RPMI7951 (cell line): ENCODE measurements around the gene DPP4. TPM values are rescaled to one million over a fixed set of nuclear protein-coding genes. Genes with fewer than 3 reads are reported as not detected.
"Not testable (repeated sequence)": the region's sequence is repeated elsewhere in the genome, so short reads cannot be mapped to it uniquely, and the experiment has no call there.

ENCODE experiments used
- DNase-seq: peaks from one replicate; pipeline ENCODE4 v3.0.0-alpha.2; 2012; ENCODE audit warnings: low read depth
- total RNA-seq: library from RNA; depleted of rRNA; stranded (reverse); fragments of >200 nt; shearing (Covaris generic); gene quantifications from 2 replicates; pipeline ENCODE4 v1.2.3, GENCODE V29; 2014

The DPP4 gene
- total RNA-seq, 1 experiment from 2014 or later: 3.1 TPM

DNA sequence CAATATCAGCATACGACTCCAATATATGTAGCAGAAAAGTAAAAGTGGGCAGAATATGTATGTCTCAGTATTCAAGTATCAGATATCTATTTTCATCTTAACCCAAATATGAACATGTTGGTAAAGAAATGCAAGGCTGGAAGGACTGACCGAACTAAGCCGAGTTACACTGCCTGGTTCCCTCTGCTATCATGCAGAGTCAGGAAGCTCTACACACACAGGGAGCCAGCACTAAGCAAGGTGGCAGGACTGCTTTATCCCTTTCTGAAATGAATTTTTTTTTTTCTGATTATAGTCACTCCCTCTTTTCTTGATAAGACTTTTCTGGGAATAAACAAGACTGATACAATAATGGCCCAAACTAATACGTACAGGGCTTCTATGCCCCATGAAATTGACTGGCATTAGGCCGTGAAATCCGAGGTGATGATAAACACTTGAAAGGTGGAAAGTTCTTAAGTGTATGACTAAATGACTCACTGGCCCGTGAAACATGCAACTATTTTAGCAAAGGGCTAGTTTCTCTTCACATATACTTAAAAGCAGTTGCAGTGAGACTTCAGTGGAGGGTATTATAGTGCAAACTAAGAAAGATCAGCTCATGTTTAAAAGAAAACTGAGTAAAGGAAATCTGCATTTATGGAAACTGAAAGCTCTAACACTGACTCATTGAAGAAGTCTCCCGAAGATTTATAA, 14.9 kb downstream of the DPP4 start:
- DNase-seq: peak; percentile 52

DNA sequence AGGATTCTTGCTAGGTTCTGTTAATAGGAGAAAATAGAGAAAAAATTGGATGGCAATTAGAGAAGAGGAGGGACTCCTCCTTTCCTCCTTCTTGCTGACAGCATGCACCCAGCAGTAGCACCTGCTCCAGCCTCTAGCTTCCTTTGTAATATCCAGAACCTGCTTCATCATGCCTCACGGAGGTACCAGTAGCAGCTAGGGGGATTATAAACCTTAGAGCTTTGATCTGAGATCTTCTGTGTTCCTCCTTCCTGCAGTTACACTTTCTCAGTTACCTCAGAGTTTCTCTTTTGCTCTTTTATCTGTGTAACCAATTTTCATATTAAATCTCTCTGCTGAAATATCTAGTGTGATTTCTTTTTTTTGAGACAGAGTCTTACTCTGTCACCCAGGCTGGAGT, 16.6 kb downstream of the DPP4 start:
- no peak for DNase-seq

DNA sequence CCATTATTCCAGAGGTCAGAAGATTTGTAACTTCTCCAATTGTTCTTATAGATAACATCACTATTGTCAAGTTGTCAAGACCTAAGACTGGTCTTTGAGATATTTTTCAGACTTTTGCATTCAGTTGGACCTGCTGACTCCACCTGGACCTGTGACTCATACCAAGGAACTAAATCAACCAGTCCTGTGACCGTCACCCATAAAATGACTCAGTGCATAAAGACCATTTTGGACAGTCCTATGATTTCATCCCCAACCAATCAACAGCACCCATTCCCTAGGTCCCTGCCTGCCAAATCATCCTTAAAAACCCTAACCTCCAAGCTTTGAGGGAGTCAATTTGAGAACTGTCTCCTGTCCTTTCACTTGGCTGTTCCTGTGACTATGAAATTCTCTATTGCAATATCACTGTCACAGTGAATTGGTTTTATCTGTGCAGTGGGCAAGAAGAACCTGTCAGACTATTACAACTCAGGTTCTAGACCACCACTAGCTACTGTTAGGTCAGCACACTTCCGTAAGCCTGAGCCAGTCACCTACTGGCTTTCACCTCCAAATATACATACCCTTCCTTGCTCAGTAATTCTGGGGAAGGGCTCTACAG, 17.1 kb downstream of the DPP4 start:
- DNase-seq: peak; percentile 26

DNA sequence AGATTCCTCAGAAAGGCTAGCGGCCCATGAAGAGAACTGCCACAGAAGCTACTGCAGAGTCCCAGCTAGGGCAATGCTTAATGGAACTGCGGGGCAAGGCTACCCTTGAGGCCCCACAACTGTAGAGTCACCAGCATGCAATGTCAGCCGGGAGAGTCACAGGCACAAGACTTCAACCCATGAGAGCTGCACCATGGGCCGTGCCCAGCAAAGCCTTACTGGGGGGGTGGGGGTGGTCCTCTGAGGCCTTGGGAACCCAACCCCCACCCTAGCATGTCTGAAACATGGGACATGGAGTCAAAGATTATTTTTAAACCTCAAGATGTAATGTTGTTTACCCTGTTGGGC, 20.2 kb downstream of the DPP4 start:
- DNase-seq: no peak

DNA sequence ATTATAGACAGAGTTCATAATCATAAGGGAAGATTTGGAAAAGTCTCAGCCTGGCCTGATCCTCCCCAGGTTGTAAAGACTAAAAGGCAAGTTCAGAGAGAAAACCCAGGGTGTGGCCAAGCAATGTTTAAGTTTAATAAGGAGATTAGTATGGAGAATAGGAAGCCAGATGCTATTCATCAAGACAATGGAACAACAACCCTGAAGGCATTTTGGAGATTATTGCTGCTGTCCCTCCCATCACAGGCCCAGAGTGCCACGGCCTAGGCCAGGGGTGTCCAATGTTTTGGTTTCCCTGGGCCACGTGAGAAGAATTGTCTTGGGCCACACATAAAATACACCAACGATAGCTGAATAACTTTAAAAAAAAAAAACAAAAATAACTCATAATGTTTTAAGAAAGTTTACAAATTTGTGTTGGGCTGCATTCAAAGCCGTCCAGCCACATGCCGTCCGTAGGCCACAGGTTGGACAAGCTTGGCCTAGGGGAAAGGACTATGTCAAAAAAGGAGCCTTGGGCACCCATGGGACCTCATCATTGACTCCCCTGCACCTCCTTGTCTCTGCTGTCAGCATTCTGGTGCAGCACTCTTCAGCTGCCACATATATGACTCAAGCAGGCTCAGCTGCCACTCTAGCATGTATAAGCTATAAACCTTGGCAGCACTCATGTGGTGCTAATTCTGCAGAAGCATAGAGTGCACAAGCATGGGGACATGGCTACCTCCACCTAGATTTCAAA, 20.8 kb downstream of the DPP4 start:
- DNase-seq: no peak

DNA sequence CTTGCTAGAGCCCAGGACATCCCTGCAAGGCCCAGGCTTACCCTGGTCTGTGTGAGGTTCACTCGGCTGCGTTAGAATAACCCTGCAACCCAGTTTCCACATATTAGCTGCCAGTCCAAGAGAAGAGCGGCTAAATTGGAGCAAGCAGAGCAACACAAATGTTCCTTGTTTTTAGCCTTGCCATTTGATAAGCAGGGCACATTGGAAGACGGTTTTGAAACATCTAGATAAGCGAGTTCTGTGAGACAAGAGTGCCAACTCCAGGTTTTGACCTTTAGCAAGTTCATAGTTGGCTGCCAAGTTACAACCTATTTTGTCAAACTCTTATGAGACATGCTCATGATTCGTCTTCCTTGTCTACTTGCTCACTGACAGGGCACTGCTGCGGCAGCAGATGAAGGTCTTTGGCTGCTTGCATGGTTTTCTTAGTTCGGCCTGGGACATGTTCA, 23.5 kb downstream of the DPP4 start:
- no peak for DNase-seq

DNA sequence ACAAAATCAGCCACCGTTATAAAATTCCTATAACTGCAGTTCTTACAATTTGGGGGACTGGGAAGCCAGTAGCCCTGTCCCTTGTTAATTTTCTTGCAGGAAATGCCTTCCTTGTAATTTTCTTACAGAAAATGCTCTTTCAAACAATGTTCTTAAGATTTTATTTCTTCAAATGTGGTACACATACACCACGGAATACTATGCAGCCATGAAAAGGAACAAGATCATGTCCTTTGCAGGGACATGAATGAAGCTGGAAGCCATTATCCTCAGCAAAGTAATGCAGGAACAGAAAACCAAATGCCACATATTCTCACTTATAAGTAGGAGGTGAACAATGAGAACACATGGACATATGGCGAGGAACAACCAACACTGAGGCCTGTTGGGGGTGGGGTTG, 24.9 kb downstream of the DPP4 start:
- not testable (repeated sequence) for DNase-seq

DNA sequence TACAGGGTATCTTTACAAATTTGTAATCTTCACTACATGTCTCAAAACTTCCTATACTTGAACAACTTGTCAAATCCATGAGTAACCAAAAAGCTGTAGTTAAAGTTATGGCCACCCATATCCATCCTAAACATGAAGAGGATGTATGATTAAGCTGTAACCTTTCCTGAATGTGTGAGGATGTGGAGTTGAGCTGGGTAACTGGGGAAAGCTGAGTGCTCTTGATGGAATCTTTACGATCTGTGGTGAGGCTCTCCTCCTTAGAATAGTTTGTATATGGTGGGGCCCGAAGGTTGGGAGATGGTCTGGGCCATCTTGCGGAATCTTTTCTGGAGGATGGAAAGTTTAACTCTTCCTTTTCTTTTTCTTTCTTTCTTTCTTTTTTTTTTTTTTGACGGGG, 29.4 kb downstream of the DPP4 start:
- DNase-seq: peak; percentile 47

DNA sequence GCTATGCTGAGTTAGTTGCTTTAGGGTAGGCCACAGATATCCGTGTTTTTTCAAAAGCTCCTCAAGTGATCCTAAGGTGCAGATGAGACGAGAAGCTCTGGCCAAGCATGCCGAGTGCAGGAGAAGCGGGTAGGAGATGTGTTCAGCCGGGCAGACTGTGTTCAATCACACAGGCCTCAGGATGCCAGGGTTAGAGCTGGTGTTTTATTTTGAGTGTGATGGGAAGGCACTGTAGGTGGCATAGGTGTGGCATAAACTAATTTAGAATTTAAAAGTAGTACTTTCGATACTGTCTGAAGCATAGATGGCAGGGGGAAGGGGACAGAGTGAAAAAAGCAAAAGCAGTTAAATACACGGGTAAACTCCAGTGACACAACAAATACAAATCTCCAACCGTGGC, 30.9 kb downstream of the DPP4 start:
- no peak for DNase-seq

DNA sequence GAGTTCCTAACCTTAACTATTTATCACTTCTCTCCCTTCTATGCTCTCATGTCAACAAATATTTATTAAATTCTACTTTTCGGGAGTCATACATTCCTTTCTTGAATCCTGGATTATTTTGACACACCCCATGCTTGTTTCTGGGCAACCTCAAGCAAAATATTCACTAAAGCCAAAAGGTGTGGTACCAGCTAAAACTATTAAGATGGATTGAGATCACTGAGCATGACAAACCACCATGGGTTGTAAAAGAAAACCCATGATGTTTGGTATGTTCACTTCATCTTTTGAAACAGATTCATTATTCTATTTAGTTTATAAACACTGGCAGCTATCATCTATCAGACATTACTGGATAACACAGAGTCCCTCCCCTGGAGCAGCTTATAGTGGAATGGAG, 32.5 kb downstream of the DPP4 start:
- DNase-seq: no peak

DNA sequence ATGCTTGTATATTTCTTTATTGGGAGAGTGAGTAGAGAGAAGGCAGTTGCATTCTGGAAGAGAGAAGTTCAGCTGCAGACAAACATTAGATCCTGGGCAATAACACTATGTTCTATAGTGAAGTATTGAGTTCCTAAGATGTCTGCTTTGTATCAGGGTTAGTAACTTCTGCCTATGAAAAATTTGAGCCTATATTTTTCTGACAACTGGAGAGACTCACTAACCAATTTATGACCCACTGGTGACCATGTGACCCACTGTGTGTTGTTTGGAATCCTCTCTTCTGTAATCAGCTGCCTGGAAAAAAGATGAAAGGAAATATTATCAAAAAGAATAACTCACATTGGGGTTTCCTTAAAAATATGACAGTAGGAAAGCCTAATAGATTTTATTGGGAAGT, 35.3 kb downstream of the DPP4 start:
- no peak for DNase-seq

DNA sequence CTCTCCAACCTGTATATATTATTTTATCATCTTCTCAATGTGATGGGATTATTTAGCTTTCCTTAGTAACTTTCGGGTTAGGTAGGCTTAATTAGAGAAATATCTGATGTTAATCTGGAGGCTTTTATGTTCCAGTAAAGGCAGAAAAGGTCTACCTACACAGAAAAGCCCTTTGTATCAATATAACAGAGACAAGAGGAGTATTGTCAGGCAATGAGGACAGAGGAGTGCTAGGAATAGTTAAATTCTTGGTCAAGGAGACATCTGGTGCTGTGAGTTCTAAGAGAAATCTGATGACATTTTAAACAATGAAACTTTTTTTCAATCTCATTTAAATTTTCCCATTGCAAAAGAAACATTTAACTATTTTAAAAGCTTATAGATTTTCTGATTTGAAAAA, 36.1 kb downstream of the DPP4 start:
- DNase-seq: no peak

DNA sequence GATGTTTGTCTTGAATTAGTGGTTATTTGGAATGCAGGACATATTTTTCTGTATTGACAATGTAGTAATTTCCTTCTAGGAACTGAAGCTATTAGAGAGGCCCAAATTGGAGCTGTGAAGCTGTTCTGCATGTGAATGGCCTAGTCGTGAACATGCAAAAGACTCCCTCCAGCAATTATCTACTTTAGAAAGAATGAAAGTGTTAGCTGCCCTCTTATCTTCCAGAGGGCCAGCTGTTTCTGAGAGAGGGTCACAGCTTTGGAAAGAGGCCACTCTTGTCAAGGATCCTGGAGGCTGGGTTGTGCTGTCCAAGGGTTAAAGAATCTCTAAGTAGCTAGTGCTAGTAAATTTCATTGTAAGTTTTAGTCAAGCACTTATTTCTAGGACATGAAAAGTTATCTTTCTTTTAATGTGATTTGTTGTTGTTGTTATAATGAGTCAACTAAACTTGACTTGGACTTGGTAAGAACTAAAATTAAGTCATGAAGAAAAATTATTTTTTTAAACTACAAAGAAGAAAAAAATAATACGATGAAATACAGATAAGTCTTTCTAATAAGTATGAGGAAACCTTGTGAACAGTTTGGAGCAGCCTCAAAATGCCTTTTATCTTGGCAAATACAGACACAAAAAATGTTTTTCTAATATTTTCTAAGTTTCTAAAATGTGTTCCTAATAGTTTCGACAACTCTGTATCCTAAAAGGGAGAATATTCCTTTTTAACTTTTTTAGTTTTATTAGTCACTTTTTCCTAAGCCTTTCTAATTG, 36.8 kb downstream of the DPP4 start:
- no peak for DNase-seq

DNA sequence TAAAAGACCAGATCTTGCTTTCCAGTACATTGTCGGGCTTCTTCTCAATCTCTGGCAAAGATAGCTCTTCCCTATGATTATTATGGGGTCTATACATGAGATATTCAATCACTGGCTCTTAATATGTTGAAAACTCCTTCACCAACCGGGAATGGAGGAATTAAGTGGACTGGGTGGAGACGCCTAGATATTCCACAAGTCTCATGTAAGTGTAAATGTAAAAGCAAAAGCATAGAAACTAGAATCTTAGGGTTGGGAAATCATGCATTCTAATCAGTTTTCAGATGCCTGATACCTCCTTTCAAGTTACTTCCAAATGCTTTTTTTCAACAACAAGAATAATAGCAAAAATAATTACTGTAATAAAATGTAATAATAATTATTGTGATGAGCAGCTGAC, 38.0 kb downstream of the DPP4 start:
- DNase-seq: no peak

DNA sequence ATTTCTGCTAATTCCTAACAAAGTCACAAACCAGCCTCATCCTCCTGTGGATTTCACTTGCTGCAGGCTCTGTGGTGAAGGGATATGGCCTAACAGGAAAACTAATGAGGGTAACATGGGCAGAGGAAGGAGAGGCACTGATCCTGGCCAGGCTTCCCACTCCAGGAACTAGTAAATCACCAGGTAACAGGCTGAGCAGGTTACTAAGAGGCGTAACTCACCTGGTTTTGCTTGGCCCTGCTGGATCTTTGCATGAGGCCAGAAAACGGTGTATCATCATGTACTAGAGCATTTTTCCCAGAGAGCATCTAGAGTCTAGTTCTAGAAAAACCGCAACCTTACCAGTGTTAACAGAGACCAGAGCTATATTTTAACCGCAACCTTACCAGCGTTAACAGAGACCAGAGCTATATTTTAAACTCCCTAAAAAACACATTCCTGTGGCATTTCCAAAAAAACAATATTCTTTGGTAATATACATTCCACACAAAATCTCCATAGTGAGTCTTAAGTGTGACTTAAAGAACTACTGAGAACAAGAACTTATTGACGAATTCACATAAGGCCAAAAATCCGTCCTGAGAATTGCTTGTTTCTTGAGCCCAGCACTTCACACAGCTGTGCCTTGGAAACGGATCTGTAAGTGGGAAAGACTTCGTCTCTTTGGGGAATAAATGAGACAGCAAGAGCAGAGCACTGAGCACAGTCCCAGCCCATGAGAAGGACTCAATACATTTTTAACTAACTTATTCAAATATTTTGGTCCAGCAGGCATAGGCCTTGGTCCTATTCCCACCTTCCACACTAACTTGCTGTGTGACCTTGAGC, 43.4 kb downstream of the DPP4 start:
- DNase-seq: no peak

DNA sequence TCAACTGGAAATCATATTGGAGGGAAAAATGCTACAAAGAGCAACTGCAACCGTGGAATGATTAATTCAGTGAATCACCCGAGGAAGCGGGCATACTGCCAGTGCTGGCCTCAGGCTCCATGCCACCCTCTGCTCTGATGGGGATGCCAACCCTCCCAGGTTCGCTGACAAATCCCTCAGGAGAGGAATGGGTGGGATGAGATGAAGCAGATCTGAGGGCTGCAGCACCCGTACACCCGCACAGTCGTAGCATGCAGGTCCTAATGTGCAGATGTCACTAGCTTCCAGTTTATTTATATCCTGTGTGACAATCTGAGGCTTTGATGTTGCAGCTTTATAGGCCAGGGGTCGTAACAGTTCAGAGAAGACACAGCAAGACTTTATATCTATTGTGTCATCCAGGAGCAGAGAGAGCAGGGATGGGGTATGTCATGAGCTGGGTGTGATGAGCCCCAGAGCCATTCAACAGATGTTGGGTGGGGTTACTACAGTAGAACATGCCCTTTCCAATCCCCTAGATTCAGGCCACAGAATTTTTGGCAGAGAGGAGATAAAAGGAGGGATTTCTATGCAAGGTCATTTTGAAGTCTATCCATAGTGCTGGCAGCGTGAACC, 44.6 kb downstream of the DPP4 start:
- peak; percentile 90 for DNase-seq

DNA sequence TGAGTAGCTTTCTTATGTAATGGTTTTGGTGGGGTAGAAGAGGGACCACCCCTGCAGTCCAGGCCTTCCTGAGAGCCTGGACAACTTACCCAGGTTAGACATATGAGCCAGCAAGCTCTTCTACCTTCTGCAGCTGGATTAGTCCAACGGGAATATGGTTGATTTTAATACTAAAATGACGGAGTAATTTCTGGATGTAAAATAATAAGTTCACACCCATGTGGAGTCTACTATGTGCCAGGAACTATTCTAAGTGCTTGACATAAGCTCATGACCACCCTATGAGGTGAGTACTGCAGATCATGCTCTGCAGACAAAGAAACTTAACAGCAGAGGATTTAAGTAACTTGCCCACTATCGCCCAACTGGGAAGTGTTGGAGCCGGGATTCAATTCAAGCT, 45.5 kb downstream of the DPP4 start:
- no peak for DNase-seq

DNA sequence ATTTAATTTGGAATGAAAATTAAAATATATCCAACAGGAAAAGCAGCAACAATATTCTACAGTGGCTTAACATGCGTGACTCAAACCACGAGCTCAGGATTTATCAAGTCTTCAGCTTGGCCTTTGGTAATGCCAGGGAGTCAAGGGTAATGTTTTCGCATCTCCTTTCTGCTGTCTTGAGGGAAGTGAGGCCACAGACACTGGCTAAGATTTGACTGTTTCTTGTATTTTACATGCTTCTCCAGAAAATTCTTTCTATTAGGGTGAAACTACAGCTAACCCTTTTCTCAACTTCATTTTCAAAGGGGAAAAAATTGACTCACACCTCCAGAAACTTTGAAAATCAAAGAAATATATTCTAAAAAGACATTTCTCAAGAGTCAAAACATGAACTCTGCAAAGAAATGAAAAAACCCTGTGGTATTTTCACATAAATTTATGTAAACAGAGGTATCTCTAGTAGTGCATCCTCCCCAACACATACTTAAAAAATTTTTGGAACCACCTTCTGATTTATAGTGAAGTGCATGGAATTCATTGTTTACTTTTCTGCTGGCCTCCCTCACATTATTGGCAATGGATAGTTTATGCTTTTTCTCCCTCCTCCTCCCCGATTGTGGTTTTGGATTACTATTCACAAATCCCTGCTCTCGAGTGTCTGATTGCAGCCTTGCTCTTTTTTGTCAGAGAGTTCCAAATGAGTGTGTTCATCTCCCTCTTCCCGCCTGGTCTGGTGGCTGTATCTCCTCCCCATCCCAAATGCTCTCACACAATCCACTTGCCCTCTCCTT, 48.7 kb downstream of the DPP4 start:
- peak; percentile 58 for DNase-seq

DNA sequence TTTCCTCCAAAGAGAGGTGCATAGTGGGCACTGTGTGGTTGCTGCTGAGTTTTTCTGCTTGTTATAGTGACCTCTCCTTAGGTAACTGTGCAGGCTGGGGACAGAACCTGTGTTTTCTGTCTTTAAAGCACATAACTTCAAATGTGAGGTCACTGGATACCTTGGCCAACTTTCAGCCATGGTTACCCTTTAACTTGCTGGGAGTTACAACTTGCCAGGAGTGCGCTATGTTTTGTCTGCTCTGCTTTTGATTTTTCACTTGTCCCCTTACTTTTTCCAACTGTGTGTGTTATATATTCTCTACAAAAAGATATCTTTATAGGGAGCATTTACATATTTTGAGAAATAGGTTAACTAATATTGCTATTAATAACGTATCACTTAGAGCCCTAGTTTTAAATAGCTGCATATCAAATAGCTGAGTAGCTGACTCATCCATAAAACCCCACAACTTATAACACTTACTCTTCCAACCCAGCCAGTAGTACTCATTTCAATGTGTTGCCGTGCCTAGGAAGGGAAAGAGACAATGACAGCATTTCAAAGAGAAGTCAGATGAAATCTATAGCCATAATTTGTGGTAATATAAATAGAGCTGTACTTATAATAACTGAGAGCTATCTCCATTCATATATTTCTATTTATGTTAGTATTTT, 51.6 kb downstream of the DPP4 start:
- DNase-seq: peak; percentile 47
